ENCODE data around the gene FOXL2NB.

FOXL2NB gene

DNA sequence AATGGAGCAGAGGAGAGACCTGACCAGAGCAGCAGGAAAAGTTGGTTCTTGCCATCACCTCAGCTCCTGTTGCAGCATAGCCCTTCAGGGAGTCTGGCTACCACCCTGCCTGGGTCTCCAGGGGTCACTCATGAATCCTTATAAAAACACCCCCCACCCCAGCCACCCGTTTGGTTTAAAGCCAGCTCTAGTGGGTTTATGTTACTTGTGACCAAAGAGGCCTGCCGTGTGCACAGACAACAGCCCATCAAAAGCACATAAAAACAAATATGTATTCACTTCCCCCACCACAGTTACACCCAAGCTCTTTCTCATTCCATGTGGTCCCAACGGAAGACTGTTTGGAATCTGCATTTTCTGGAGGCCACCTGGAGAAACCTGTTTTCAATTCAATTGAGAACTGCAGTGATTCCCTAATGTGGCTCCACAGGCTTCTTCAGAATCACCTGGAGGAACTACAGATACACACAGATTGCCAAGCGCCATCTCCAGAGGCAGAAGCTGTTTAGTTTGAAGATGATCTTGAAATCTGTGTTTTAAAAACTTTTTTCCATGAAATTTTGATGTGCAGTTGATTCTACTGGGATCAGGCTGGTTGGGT is 13.8 kb upstream of the FOXL2NB start:
- no peak for DNase-seq

GRCh38 chr3:138933981-138934691 is 12.9 kb upstream of the FOXL2NB start:
- DNase-seq, result no peak

DNA sequence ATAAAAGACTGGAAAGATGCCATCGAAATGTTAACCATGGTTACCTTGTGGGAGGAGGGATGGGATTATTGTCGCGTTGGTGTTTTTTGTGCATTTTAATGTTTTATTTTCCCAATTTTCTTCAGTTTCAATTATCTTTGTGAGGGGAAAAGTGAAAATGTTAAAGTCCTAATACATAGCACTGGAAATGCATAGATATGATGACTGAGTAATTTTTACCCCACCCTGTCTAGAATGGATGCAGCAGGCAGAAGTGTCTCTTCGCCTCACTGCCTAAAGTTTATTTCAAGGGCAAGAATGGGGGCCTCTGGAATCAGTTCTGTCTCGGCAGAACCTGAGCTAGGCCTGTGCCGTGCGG is 11.5 kb upstream of the FOXL2NB start:
- DNase-seq, result no peak

DNA sequence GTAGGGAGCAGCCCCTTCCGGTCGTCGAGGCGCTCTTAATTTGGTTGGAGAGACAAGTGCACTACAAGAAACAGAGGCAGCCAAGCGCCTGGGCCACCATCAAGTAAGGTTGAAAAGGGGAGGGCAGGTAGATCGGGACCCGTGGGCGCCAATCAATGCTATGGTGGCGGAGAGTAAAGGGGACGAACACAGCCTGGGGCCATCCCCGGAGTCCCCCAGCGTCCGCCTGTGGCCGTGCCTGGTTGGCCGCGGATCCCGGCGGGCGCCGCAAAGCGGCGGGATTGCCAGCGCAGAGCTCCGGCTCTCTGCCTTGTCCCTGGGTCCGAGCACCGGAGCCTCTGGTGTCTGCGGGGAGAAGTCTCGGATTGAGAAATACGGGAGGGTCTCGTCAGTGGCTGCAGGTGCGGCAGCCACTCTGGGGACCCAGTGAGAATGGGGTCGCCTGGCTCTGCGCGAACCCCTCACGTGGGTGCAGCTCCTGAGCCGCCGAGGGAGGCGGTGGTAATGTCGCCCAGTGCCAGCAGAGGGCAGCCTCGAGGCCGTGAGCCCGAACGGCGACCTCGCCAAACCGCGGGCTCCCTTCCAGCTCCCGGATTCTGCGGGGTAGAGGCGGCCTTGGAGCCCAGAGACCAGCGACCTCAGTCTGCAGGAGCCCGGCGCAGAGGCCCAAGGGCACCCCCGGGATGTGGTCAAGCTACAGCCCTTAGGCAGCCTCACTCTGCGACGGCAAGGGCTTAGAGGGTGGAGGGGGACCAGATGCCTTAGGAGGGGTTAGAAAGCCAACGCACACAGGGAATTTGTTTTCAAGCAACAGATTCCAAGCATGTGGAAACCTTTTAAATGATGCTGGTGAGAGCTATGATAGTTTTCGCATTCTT is 10.9 kb upstream of the FOXL2NB start:
- DNase-seq, result no peak

DNA sequence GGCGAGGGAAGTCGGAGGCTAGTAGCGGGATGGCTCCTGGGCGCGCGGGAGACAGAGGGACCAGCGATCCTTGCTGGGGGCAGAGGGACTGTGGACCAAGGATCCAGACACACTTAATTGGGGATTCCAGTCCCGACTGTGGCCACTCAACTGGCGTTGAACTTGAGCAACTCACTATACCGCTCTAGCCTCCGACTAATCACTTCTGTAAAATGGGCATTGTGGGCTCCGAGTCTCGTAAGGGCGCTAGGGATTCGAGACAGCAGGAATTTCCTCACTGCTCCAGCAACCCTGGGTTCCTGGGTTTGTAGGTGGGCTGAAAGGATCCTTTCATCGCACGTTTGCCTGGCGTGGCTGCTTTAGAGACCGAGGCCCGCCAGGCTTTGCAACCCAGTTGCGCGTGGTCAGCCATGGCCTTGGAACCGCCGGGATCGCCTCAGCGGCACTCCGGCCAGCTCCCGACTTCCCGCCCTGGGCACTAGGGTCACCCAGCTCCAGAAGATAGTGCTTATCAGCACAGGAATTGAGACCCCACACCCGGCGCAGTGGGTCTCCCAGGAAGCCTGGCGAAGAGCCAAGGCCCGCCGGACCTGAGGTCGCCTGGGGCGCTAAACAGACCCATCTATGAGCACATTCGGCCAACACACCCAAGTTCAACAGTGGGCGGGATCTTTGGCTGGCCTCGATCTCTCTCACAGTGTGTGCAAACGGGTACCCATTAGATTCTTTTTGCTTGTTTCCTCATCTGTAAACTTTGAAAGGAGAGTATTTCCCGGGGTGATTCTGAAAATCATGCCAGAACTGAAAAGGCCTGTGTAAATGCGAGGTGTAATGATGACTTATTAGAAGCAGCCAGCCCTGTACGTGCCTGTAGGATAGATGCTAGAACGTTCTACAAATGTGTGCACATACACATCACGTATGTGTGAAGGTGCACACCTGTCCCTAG is 10.0 kb upstream of the FOXL2NB start:
- DNase-seq, result no peak

DNA sequence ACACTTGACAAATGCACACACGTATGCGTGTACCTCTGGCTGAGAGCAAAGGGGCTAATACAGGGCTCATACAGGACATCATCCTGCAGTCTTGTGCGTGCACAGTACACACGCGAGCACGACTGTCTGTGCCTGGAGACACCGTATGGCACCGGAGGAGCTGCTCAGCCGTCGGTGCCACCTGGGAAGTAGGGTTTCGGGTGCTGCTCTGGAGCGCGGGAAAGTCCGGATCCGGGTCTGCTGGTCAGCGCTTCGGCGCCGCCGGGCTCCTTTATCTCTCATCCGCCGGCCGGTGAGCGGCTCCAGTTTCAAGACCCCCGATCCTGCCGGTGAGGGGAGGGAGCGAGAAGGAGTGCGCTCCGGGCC is 9.3 kb upstream of the FOXL2NB start:
- no peak for DNase-seq

DNA sequence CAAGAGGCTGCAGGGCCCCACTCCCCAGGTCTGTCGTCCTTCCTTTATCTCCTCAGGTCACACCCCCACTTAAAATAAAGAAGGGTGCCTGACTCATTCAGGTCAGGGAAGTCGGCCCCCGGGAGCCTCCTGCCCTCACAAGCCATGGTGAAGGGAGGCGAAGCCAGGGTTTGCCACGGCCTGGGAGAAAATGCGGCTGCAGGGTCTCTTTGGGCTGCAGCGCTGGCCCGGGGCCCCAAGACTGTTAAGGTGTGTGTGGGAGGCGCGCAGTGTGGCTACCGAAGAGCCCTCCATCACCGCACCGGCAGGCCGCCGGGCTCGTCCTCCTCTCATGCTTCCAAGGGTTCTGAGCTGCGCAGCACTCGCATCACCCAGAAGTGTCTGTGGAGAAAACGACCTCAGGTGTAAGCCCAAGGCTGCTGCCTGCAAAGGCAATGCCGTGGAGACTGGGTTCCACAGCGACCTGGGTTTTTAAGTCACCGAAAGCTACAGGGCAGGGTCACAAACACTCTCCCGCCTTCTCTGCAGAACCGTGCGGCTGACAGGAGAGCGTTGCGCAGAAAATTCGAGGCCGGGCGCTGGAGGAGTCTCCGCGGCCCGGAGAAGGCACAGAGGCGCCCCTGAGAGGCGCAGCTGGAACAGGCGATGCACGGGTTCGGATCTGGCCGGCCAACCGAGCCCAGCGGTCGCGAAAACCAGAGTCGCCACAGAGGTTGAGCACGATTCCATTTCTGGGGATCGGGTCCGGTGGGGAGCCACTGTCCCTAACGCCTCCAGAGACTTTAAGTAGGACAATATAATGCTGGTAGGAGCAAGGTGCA is 8.8 kb upstream of the FOXL2NB start:
- DNase-seq, result no peak

- no peak for DNase-seq
These were observed 8.0 kb upstream of the FOXL2NB start for GRCh38 chr3:138938877-138939560.

DNA sequence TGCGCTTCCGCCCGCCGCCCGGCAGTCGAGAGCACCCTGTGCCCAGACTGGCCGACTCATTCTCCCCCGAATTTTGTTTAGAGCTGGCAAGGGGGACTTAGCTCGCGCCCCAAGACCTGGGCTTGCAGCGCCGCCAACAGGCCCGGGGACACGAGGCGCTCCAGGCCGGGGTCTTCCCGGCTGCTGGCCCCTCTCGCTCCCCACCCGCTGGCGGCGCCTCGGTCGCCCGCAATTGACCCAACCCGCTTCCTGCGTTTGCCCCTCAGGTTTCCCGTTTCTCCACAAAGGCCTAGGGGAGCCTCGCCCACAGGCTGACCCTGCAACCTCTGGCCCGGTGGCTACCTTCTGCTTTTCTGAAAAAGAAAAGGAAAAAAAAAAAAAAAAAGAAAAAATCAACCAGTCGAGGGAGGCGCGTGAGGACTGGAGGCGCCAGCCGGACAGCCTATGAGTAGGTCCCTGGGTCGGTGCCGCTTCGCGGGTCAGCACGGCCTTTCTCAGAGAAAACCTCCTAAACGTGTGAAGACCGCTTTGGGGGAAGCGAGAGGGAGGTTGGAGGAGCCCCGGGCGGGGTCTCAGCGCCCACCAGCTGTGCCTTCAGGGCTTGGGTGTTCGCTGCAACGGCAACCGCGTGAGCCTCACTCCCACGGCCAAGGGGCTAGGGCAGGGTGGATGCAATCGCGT is 7.3 kb upstream of the FOXL2NB start:
- no peak for DNase-seq

DNA sequence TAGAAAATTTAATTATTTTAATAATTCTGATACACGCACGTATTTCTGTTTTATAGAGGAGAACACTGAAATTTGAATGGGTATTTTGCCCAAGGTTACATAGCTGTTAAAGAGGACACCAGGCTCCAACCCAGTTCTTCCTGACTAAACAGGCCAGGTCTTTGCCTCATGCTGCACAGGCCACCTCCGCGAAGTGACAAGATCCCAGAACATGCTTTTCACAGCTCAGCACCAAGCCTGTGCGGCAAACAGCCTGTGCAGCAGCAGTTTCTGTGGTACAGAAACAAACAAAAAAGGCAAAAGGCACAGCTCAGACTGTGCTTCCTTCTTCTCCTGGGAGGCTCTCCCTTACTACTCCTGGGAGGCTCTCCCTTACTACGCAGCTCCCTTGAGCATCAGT is 6.6 kb upstream of the FOXL2NB start:
- DNase-seq, result no peak

DNA sequence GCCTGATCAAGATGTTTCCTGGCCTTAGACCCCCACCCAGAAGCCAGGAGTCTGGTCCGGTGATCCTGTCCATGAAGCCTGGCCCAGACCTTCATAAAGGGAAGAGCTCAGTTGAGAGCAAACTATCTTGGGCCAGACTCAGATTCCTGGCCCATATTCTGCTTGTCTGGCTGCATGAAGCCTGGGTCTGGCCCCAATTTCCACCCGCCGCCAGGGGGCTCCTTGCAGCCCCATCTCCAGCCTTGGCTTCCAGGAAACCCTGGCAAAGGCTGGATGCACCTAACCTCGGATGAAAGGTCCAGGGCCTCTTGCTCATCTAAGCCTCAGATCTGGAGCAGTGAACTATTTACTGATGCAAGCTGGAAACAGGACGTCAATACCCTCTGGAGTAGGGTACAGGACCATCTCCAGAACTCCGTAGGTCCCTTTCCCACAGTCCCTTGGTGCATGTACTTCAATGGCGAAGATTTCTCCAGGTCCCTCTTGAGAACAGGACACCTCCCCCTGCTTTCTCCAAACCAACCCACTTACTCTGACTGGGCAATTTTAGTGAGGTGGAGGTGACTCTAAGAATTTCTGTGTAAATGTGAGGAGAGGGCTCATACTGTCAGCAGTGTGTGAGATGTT is 5.6 kb upstream of the FOXL2NB start:
- DNase-seq, result no peak

DNA sequence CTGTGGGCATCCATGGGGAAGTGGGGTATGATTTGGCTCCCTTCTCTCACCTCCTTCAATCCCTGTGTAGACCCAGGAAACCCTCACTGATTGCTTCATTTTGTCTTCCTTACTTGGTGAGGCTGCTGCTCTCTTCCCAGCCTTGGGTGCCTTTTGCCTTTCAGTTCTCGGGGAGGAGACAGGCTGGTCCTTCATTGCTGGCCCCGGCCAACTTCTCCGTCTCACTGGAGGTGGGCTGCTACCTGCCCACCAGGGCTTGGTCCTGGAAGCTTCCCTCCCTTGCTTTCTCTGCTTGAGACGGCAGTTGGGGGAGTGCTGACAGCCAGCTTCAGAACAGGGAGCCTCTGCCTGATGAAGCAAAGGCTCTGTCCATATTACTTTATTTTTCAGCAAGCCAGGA is 4.7 kb upstream of the FOXL2NB start:
- DNase-seq, result no peak

DNA sequence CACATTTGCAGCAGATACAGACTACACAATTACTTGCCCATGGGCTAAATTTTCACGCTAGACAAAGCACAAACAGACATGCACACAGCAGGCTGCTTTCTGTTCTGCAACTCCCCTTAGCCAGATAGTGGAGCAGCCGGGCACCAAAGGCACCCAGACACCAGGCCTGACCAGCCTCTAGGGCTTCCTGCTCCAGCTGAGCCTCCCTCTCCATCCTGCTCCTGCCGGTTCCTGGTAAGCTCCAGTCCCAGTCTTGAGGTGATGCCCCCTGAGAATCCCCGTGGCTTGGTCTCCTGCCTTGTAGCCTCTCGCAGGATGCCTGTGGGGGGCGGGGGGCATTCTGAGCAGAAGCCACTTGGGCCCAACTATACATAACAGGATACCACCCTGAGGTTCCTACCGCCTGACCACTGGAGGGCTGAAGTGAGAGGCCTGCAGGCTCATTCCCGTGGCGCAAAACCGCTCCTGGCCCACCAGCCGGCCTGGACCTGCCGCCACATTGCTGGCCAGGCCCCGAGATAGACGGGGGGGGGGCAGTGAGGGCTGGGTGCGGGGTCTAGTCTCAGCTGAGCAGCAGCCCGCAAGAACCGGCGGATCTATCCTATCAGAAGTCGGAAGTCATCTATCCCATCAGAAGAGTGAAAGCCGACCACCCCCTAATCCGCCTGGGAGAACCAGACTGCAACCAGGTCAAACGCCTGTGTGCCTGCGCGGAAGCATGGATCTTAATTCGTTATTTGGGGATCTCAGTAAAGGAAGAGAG is 4.0 kb upstream of the FOXL2NB start:
- DNase-seq, result no peak

DNA sequence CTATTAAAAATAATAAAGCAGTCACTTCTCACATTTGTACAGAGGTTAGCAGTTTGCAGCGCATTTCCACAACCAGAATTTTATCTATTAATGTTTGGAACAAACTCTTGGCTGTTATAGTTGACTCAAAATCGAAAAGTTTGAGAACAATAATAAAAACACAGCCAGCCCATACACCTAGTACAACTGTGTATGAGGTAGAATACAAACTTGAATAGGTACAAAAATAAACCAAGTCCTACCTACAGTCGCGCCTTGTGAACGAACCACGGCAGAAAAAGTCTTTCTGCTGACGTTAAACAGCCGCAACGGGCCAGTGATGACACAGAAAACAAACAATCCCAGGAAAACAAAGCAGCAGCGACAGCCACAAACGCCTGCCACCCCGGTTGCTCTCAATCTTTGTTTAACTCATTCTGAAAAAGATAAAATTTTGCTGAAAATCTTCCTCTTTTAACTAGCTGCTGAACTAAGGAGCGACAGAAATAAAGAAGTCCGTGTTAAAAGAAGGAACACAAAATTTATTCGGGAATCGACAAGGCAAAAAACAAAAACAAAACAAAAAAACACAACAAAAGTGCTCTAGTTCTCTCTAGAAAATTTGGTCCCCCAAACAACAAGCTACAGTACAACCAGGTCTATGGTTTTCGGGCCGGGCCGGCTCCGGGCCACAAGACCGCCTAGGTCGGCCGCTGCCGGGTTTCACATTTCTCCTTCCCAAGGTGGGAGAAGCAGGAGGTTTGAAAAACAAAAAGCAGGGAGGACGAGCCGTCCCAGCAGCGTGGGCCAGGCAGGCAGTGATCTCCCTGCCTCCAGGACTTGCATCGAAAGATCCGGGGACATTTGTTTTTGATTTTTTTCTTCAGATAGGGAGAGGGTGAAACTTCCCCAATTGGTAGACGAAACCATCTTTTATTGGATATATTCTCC is 3.0 kb upstream of the FOXL2NB start:
- no peak for DNase-seq

DNA sequence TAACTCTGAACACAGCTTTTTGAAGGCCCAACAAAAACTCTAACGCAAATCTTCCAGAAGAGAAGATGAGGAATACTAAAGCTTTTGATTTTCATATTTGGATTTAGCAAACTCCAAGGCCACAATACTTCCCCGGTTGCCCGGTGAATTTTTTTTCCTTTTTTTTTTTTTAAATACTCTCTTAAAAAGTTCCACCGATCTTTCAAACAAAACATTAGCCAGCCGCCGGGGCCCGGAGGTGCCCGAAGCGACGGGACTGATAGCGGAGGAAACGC is 2.4 kb upstream of the FOXL2NB start:
- DNase-seq, result no peak

DNA sequence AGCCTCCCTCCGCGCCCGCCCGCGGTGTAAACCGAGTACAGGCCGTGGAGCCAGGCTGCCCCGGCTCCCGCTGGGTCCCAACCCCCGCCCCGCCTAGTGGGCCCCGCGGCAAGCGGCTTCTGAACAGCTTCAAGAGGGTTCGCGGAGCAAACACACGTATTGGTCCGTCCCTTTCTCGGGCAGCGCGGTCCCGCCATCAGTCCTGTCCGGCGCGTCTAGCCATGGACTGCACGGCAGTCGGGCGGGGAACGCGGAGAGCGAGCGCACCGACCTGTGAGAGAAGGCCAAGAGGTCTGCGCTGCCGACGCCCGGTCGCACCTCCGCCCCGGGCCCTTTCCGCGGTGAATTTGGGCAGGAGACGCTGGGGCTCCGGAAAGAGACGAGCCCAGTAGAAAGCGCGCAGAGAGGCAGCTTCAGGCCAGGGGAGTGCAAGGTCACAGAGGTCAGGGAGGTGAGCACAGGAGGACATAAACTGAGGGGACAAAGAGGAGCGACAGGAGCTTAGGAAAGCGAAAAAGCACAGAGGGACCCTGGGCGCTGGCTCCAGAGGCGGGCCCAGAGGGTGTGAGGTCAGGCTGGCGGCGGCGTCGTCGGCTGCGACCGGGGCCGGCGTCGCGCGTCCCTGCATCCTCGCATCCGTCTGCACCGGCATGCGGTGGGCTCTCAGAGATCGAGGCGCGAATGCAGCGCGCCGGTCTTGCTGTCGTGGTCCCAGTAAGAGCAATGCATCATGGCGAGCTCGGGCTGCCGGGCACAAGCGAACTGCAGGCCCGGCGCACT is 1.9 kb upstream of the FOXL2NB start:
- no peak for DNase-seq

- DNase-seq, result no peak
These were observed 1.0 kb upstream of the FOXL2NB start for GRCh38 chr3:138945709-138946662.

Data from KG1 (cell line).